A549 (cell line): Measurements from ENCODE around the gene TNRC6C. TPM values are rescaled to one million over a fixed set of nuclear protein-coding genes. Genes with fewer than 3 reads are reported as not detected.

Source experiments
- ATAC-seq, 2 experiments: fragments of 200-7000 bp in 1 of 2; fragments of >200 bp in 1 of 2; cut with Nextera tagmentation in 1 of 2; cut with Tn5 transposase in 1 of 2; 3 replicates each; pipeline versions ENCODE4 v1.8.0 to v1.9.1; 2018 to 2020; ENCODE audit warnings: mild to moderate bottlenecking in 1 of 2, moderate library complexity in 1 of 2
- CTCF ChIA-PET: fragments of 300-600 bp; sonication (Branson Sonifier 250); formaldehyde crosslinking; extraction: SDS; loops from one replicate; lab custom pipeline; 2021; ENCODE audit warnings: antibody characterized with exemption, inconsistent platforms; lab: Yijun Ruan, JAX
- POLR2A ChIA-PET: fragments of 350-600 bp; formaldehyde crosslinking; extraction: SDS; loops from one replicate; lab custom pipeline; 2021; ENCODE audit warnings: antibody characterized with exemption, inconsistent platforms; lab: Yijun Ruan, JAX
- DNase-seq, 2 experiments: peaks; one replicate each; pipeline versions ENCODE4 v3.0.0 to v3.0.0-alpha.2; 2011 to 2016; ENCODE audit warnings: low read depth in 1 of 2, low spot score in 1 of 2
- FAIRE-seq: peaks from 2 replicates; lab custom pipeline; 2011; peaks lifted over from hg19 to GRCh38; lab: Jason Lieb, UNC
- H3K27ac ChIP-seq, 2 experiments: fragments of >200 bp; sonication (Bioruptor Twin); formaldehyde crosslinking; 3 replicates each; pipeline ENCODE4 v1.5.1; 2016 to 2017
- H3K4me1 ChIP-seq: fragments of >200 bp; sonication (Bioruptor Twin); formaldehyde crosslinking; 3 replicates; pipeline ENCODE4 v1.6.1; 2016
- H3K4me2 ChIP-seq: fragments of >200 bp; sonication (Bioruptor Twin); formaldehyde crosslinking; 3 replicates; pipeline ENCODE4 v1.6.1; 2016
- H3K4me3 ChIP-seq: fragments of >200 bp; sonication (Bioruptor Twin); formaldehyde crosslinking; 3 replicates; pipeline ENCODE4 v1.5.1; 2016
- H3K9me3 ChIP-seq: fragments of >200 bp; sonication (Bioruptor Twin); formaldehyde crosslinking; 3 replicates; pipeline ENCODE4 v1.6.1; 2016
- BHLHE40 ChIP-seq: IDR thresholded peaks from 2 replicates; pipeline ENCODE4 v1.6.1; 2012; ENCODE audit warnings: low read depth, low read length, inconsistent platforms
- CBX2 ChIP-seq: fragments of 200-600 bp; sonication (generic); IDR thresholded peaks from 2 replicates; pipeline ENCODE4 v1.6.1; 2016; ENCODE audit warnings: low read depth, mild to moderate bottlenecking, borderline replicate concordance
- CEBPB ChIP-seq, 2 experiments: fragments of >200 bp in 1 of 2; sonication (Bioruptor Twin) in 1 of 2; formaldehyde crosslinking in 1 of 2; IDR thresholded peaks; 2 replicates each; pipeline ENCODE4 v1.6.1; 2012 to 2016
- CTCF ChIP-seq: fragments of >200 bp; sonication (Bioruptor Twin); formaldehyde crosslinking; IDR thresholded peaks from 3 replicates; pipeline ENCODE4 v1.5.1; 2016
- EHF ChIP-seq: fragments of 250-450 bp; sonication (Bioruptor Pico); IDR thresholded peaks from 2 replicates; pipeline ENCODE4 v1.5.0; 2020; ENCODE audit warnings: mild to moderate bottlenecking
- EHMT2 ChIP-seq: fragments of 200-600 bp; sonication (generic); IDR thresholded peaks from 2 replicates; pipeline ENCODE4 v1.6.1; 2016; ENCODE audit warnings: antibody characterized with exemption, low read depth, mild to moderate bottlenecking, moderate library complexity
- EP300 ChIP-seq, 2 experiments: fragments of >200 bp; sonication (Bioruptor Twin); formaldehyde crosslinking; IDR thresholded peaks; 2 replicates in 1 of 2; 3 replicates in 1 of 2; pipeline ENCODE4 v1.6.1; 2016 to 2017
- FOSB ChIP-seq: fragments of 250-450 bp; sonication (Bioruptor Pico); IDR thresholded peaks from 2 replicates; pipeline ENCODE4 v1.5.0; 2020; ENCODE audit warnings: mild to moderate bottlenecking, moderate library complexity
- FOXS1 ChIP-seq: fragments of 250-450 bp; sonication (Bioruptor Pico); IDR thresholded peaks from 2 replicates; pipeline ENCODE4 v1.5.0; 2020; ENCODE audit warnings: mild to moderate bottlenecking, moderate library complexity
- GATA3 ChIP-seq: IDR thresholded peaks from 2 replicates; pipeline ENCODE4 v1.6.1; 2012; ENCODE audit warnings: borderline replicate concordance
- HEYL ChIP-seq: fragments of 250-450 bp; sonication (Bioruptor Pico); IDR thresholded peaks from 2 replicates; pipeline ENCODE4 v1.8.0; 2021; ENCODE audit warnings: mild to moderate bottlenecking, moderate library complexity
- HOXA7 ChIP-seq: fragments of 250-450 bp; sonication (Bioruptor Pico); IDR thresholded peaks from 2 replicates; pipeline ENCODE4 v1.5.0; 2020; ENCODE audit warnings: mild to moderate bottlenecking, moderate library complexity
- KDM5A ChIP-seq: fragments of 200-600 bp; sonication (generic); IDR thresholded peaks from 2 replicates; pipeline ENCODE4 v1.6.1; 2016; ENCODE audit warnings: antibody characterized with exemption, mild to moderate bottlenecking
- MAFK ChIP-seq: fragments of 450-650 bp; IDR thresholded peaks from 2 replicates; pipeline ENCODE4 v1.6.1; 2014; ENCODE audit not compliant: partially characterized antibody
- MAX ChIP-seq: IDR thresholded peaks from 2 replicates; pipeline ENCODE4 v1.6.1; 2012
- MAZ ChIP-seq: fragments of 150-350 bp; IDR thresholded peaks from 2 replicates; pipeline ENCODE4 v1.6.1; 2014; ENCODE audit warnings: antibody characterized with exemption, low read depth, low read length, borderline replicate concordance
- NPAS2 ChIP-seq: fragments of 250-450 bp; sonication (Bioruptor Pico); IDR thresholded peaks from 2 replicates; pipeline ENCODE4 v1.8.0; 2022; ENCODE audit warnings: mild to moderate bottlenecking, moderate library complexity, borderline replicate concordance
- NR3C1 ChIP-seq: fragments of >200 bp; sonication (Bioruptor Twin); formaldehyde crosslinking; IDR thresholded peaks from 3 replicates; pipeline ENCODE4 v1.6.1; 2017
- POLR2AphosphoS2 ChIP-seq: conservative IDR thresholded peaks from 2 replicates; pipeline ENCODE4 v1.6.1; 2012; ENCODE audit warnings: low read length, improper control_type of control experiment, inconsistent platforms
- RAD21 ChIP-seq, 2 experiments: fragments of >200 bp in 1 of 2; sonication (Bioruptor Twin) in 1 of 2; formaldehyde crosslinking in 1 of 2; IDR thresholded peaks in 1 of 2; conservative IDR thresholded peaks in 1 of 2; 2 replicates in 1 of 2; 3 replicates in 1 of 2; pipeline ENCODE4 v1.6.1; 2012 to 2018; ENCODE audit warnings: inconsistent platforms in 1 of 2
- SMC3 ChIP-seq: fragments of >200 bp; sonication (Bioruptor Twin); formaldehyde crosslinking; IDR thresholded peaks from 3 replicates; pipeline ENCODE4 v1.6.1; 2018; ENCODE audit warnings: inconsistent platforms
- SREBF2 ChIP-seq: fragments of 450-650 bp; IDR thresholded peaks from 2 replicates; pipeline ENCODE4 v1.6.1; 2014; ENCODE audit warnings: mild to moderate bottlenecking, moderate library complexity
- TFCP2L1 ChIP-seq: fragments of 250-450 bp; sonication (Bioruptor Pico); IDR thresholded peaks from 2 replicates; pipeline ENCODE4 v1.5.0; 2021; ENCODE audit warnings: mild to moderate bottlenecking
- ZFP36 ChIP-seq: fragments of 450-650 bp; IDR thresholded peaks from 2 replicates; pipeline ENCODE4 v1.6.1; 2014; ENCODE audit warnings: borderline replicate concordance; ENCODE audit not compliant: partially characterized antibody
- ZNF302 ChIP-seq: fragments of 250-450 bp; sonication (Bioruptor Pico); IDR thresholded peaks from 2 replicates; pipeline ENCODE4 v1.9.0; 2021; ENCODE audit warnings: inconsistent platforms, mild to moderate bottlenecking, moderate library complexity
- polyA plus RNA-seq, 4 experiments: library from polyadenylated mRNA; depleted of rRNA in 3 of 4; stranded (reverse); fragments of >200 nt; fragmentation: RNase III in 1 of 4; extraction: RNeasy Plus Mini Kit Qiagen cat#74134 plus additional on column Dnase treatment in 1 of 4; gene quantifications; 2 replicates in 3 of 4; 3 replicates in 1 of 4; pipeline ENCODE4 v1.2.3, GENCODE V29; 2011 to 2017
- TF ChIP-seq, protein P1 (sequence below): IDR thresholded peaks from 2 replicates; pipeline ENCODE4 v1.6.1; 2012; ENCODE audit warnings: low read depth, borderline replicate concordance
- TF ChIP-seq, protein P2 (sequence below): fragments of >200 bp; sonication (Bioruptor Twin); formaldehyde crosslinking; IDR thresholded peaks from 2 replicates; pipeline ENCODE4 v1.6.1; 2016

TNRC6C gene
- polyA plus RNA-seq, 2 of the 4 experiments (the other 2 are of a cell fraction), result 1.3 to 1.9 TPM

DNA sequence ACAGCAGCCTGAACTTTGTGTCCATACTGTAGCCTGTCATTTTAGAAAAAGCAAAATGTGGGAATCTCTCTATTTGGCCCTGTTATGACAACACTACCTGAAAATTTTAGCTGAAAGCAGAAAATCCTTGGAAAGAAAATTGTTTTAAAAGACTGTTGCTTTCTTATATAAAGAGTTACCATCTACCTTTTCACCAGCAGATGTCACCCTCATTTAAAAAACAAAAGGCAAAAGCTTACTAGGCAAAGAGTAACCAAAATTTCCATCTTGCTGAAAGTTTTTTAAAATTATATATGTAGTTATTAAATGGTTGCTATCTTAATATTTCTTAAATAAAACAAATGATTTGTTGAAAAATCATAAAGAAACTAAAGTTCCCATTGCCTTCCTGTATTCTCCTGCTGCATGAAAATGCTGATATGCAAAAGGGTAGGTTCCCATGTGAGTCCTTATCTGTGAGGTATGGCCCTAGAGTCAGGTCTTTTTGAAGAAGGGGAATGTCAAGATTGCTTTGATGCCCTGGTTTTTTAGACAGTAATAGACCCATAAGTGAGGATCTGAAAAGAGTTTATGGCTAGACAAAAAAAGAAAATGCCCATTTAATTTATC is 61.0 kb downstream of the TNRC6C start:
- Histone ChIP-seq H3K9me3 (no peaks in the 10 kb centered on the region), H3K4me2 (no peak overlapping the region), H3K4me3 (no peak overlapping the region), H3K27ac (no peak overlapping the region), H3K4me1 (no peaks in the 10 kb centered on the region)
- no peak for TF ChIP-seq MAZ
- TF ChIP-seq CBX2, result no peak
- TF ChIP-seq POLR2AphosphoS2, result no peak
- TF ChIP-seq EHF, result no peak
- TF ChIP-seq NR3C1, result no peak
- no peak for TF ChIP-seq EHMT2
- TF ChIP-seq FOXS1 (CRISPR knock-in tag), result no peak
- no peak for TF ChIP-seq HEYL (CRISPR knock-in tag)
- peak; percentile 77 to 82 for TF ChIP-seq RAD21 (conservative IDR thresholded peaks at IDR 0.05 in 1 of 2, IDR thresholded peaks at IDR 0.05 in 1 of 2)
- no peak for TF ChIP-seq FOSB
- no peak for TF ChIP-seq MAX
- TF ChIP-seq GATA3, result no peak
- TF ChIP-seq EP300 (IDR thresholded peaks at IDR 0.05), result no peak
- TF ChIP-seq, protein P1, sequence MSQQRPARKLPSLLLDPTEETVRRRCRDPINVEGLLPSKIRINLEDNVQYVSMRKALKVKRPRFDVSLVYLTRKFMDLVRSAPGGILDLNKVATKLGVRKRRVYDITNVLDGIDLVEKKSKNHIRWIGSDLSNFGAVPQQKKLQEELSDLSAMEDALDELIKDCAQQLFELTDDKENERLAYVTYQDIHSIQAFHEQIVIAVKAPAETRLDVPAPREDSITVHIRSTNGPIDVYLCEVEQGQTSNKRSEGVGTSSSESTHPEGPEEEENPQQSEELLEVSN, result no peak
- TF ChIP-seq ZNF302 (CRISPR knock-in tag), result no peak
- TF ChIP-seq HOXA7 (CRISPR knock-in tag), result no peak
- TF ChIP-seq, protein P2, sequence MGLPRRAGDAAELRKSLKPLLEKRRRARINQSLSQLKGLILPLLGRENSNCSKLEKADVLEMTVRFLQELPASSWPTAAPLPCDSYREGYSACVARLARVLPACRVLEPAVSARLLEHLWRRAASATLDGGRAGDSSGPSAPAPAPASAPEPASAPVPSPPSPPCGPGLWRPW, result no peak
- TF ChIP-seq BHLHE40, result no peak
- TF ChIP-seq TFCP2L1, result no peak
- peak; percentile 56 for TF ChIP-seq SMC3
- TF ChIP-seq KDM5A, result no peak
- no peak for TF ChIP-seq NPAS2
- no peak for TF ChIP-seq ZFP36
- TF ChIP-seq CEBPB (IDR thresholded peaks at IDR 0.05), result no peak
- TF ChIP-seq MAFK, result no peak
- no peak for TF ChIP-seq SREBF2
- peak; percentile 86 for TF ChIP-seq CTCF
- DNase-seq (peak in 1 of 2 experiments; percentile 53), ATAC-seq (peak in 1 of 2 experiments; percentile 70; a peak in 3 of 6 replicates), FAIRE-seq (no peak)
- CTCF ChIA-PET, result interaction anchor here (0.6 to 13.9 kb wide), 46 partner anchors 9 to 688 kb away, joined by 3 to 316 read pairs (median 4); no protein-coding TSS in a partner anchor
- POLR2A ChIA-PET, result interaction anchor here (1.0 to 4.2 kb wide), 2 partner anchors 21 to 61 kb away, joined by 3 to 22 read pairs; partner anchors contain the start of gene TNRC6C
